IPS-NIHi7 (cell line): ENCODE data around the gene CLTB.
A peak's percentile ranks its signal among the peaks of the same experiment; 100 is the strongest.
"Not testable (repeated sequence)": the region's sequence is repeated elsewhere in the genome, so short reads cannot be mapped to it uniquely, and the experiment has no call there.

Experiments used
- DNase-seq: peaks from one replicate; pipeline ENCODE4 v3.0.0; 2012; ENCODE audit warnings: mixed read lengths; ENCODE audit errors: extremely low spot score

Gene CLTB

GRCh38 chr5:176415952-176416924 is at the start of gene CLTB:
TSS of gene CLTB (minus strand) at chr5:176416539. CDS start at chr5:176416363, 176 bp downstream.
- DNase-seq, result peak; percentile 94

GRCh38 chr5:176463113-176463764 is 46.9 kb upstream of the CLTB start:
- DNase-seq, result no peak

GRCh38 chr5:176461349-176461748 is 45.0 kb upstream of the CLTB start:
- no peak for DNase-seq

GRCh38 chr5:176458904-176459561 is 42.7 kb upstream of the CLTB start:
- no peak for DNase-seq

GRCh38 chr5:176454724-176455394 is 38.5 kb upstream of the CLTB start:
- DNase-seq, result no peak

- DNase-seq, result no peak
Measured at GRCh38 chr5:176450077-176450476, 33.7 kb upstream of the CLTB start.

- DNase-seq, result peak; percentile 98
Measured at GRCh38 chr5:176447978-176448608, 31.8 kb upstream of the CLTB start, which contains the start of gene FAF2. TSS of gene FAF2 (plus strand) at chr5:176448385. CDS start at chr5:176448408, 23 bp downstream.

GRCh38 chr5:176447591-176447977 is 31.2 kb upstream of the CLTB start:
- no peak for DNase-seq

- DNase-seq, result no peak
Measured at GRCh38 chr5:176446884-176447590, 30.7 kb upstream of the CLTB start.

- DNase-seq, result no peak
Measured at GRCh38 chr5:176446028-176446665, 29.8 kb upstream of the CLTB start.

GRCh38 chr5:176444742-176445141 is 28.4 kb upstream of the CLTB start:
- DNase-seq, result no peak

GRCh38 chr5:176442911-176443310 is 26.6 kb upstream of the CLTB start:
- DNase-seq, result not testable (repeated sequence)

GRCh38 chr5:176441921-176442323 is 25.6 kb upstream of the CLTB start:
- peak; percentile 29 for DNase-seq

- DNase-seq, result no peak
Measured at GRCh38 chr5:176440927-176441706, 24.8 kb upstream of the CLTB start.

GRCh38 chr5:176438959-176439757 is 22.8 kb upstream of the CLTB start:
- peak; percentile 19 for DNase-seq

- DNase-seq, result no peak
Measured at GRCh38 chr5:176436656-176437055, 20.3 kb upstream of the CLTB start.

GRCh38 chr5:176432707-176433106 is 16.4 kb upstream of the CLTB start:
- no peak for DNase-seq

- DNase-seq, result no peak
Measured at GRCh38 chr5:176429972-176430371, 13.6 kb upstream of the CLTB start.
